Stromal cell of bone marrow (primary cell): ENCODE results near the gene EFCAB13.
"Not testable (repeated sequence)": the region's sequence is repeated elsewhere in the genome, so short reads cannot be mapped to it uniquely, and the experiment has no call there.

Experiments
- DNase-seq: peaks from one replicate; pipeline ENCODE4 v3.0.0-alpha.2; 2012; ENCODE audit warnings: low read depth

The EFCAB13 gene

DNA sequence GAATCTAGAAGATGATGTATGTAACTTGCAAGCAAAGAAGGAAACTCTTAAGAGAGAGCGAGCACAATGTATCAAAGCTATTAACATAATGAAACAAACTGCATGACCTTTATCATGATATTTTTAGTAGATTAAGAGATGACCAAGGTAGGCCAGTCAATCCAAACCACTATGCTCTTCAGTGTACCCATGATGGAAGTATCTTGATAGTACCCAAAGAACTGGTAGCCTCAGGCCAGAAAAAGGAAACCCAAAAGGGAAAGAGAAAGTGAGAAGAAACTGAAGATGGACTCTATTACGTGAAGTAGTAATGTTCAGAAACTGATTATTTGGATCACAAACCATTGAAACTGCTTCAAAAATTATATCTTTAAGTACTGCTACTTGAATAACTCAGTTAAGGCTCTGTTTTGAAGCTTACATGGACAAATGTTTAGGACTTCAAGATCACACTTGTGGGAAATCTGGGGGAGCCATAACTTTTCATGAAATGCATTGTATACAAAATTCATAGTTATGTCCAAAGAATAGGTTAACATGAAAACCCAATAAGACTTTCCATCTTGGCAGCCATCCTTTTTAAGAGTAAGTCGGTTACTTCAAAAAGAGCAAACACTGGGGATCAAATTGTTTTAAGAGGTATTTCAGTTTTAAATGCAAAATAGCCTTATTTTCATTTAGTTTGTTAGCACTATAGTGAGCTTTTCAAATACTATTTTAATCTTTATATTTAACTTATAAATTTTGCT, 102.3 kb downstream of the EFCAB13 start:
- not testable (repeated sequence) for DNase-seq

DNA sequence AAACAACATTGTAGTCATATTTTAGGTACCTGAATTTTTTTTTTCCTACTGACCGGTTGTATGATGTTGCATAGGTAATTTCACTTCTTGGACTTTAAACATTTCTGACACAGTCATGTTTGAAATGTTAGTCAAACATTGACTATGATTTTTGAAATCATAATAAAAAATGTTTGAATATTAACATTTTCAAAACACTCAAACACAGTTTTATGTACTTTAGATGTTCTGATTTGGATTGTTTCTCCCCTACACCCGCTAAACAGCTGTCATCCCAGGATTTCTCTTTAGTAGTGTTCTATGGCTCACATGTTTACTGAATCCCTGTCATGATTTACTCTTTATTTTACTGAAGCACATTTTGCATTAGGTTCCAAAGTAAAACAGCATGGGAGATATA, 104.2 kb downstream of the EFCAB13 start:
- DNase-seq = no peak

DNA sequence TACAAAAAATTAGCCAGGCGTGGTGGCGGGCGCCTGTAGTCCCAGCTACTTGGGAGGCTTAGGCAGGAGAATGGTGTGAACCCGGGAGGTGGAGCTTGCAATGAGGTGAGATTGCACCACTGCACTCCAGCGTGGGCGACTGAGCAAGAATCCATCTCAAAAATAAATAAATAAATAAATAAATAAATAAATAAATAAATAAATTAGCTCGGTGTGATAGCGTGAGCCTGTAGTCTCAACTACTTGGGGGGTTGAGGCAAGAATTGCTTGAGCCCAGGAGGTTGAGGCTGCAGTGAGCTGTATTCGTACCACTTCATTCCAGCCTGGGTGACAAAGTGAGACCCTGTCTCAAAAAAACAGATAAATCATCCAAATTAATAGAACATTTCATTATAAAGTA, 108.5 kb downstream of the EFCAB13 start:
- DNase-seq = not testable (repeated sequence)

- DNase-seq = no peak
Observed at GRCh38 chr17:47465165-47465564, 141.4 kb downstream of the EFCAB13 start.

DNA sequence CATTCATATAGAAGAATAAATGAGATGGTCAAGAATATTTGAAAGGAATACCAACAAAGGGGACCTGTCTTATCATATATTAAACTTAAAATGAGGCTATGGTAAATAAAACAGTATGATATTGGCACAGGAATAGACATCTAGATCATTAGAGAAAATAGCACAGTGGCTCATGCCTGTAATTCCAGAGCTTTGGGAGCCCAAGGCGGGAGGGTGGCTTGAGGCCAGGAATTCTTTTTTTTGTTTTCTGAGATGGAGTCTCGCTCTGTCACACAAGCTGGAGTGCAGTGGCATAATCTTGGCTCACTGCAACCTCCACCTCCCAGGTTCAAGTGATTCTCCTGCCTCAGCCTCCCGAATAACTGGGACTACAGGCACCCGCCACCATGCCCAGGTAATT, 143.2 kb downstream of the EFCAB13 start:
- DNase-seq = not testable (repeated sequence)

GRCh38 chr17:47470836-47471235, 147.1 kb downstream of the EFCAB13 start:
- DNase-seq = no peak

- DNase-seq = not testable (repeated sequence)
Observed at GRCh38 chr17:47472073-47472472, 148.3 kb downstream of the EFCAB13 start.
